Liver (tissue), 9 donors: ENCODE measurements around the gene FARSA. TPM values are rescaled to one million over a fixed set of nuclear protein-coding genes. Genes with fewer than 3 reads are reported as not detected.

ENCODE experiments used
- DNase-seq: peaks from one replicate; pipeline ENCODE4 v3.0.0-alpha.2; 2017; ENCODE audit warnings: low spot score
- H3K27ac ChIP-seq, 2 donors: one replicate each; pipeline ENCODE4 v1.7.0; 2013; ENCODE audit warnings: inconsistent platforms in 2 of 2, low read length in 2 of 2, control low read depth in 1 of 2, low read depth in 1 of 2, mild to moderate bottlenecking in 1 of 2
- H3K27me3 ChIP-seq, 4 donors: one replicate each; pipeline versions ENCODE4 v1.6.1 to v1.7.0; 2013; ENCODE audit warnings: low read length in 3 of 4, inconsistent platforms in 1 of 4, mild to moderate bottlenecking in 1 of 4, moderate library complexity in 1 of 4; ENCODE audit not compliant: control insufficient read depth in 4 of 4, insufficient read depth in 4 of 4
- H3K36me3 ChIP-seq, 4 donors: one replicate each; pipeline versions ENCODE4 v1.6.1 to v1.7.0; 2013; ENCODE audit warnings: low read length in 3 of 4, mild to moderate bottlenecking in 3 of 4, low read depth in 1 of 4, moderate library complexity in 1 of 4; ENCODE audit not compliant: control insufficient read depth in 4 of 4, insufficient read depth in 3 of 4
- H3K4me1 ChIP-seq, 4 donors: one replicate each; pipeline versions ENCODE4 v1.6.1 to v1.7.0; 2013; ENCODE audit warnings: low read length in 3 of 4, mild to moderate bottlenecking in 3 of 4, moderate library complexity in 1 of 4; ENCODE audit not compliant: control insufficient read depth in 4 of 4, insufficient read depth in 4 of 4
- H3K4me3 ChIP-seq, 3 donors: one replicate each; pipeline versions ENCODE4 v1.6.1 to v1.7.0; 2013; ENCODE audit warnings: low read length in 3 of 3, control low read depth in 1 of 3, low read depth in 1 of 3, mild to moderate bottlenecking in 1 of 3
- H3K9ac ChIP-seq, 2 donors: one replicate each; pipeline ENCODE4 v1.7.0; 2013; ENCODE audit warnings: low read length in 2 of 2, mild to moderate bottlenecking in 2 of 2, moderate library complexity in 2 of 2, control low read depth in 1 of 2, low read depth in 1 of 2
- H3K9me3 ChIP-seq, 4 donors: one replicate each; pipeline versions ENCODE4 v1.6.1 to v1.7.0; 2013; ENCODE audit warnings: low read length in 3 of 4; ENCODE audit not compliant: control insufficient read depth in 4 of 4
- CTCF ChIP-seq: fragments of 150-350 bp; IDR thresholded peaks from 2 replicates; pipeline ENCODE4 v1.5.1; 2017; ENCODE audit warnings: improper control_type of control experiment, low read depth, low read length; ENCODE audit not compliant: missing input control
- EGR1 ChIP-seq, 2 donors: IDR thresholded peaks; 2 replicates each; pipeline ENCODE4 v1.6.1; 2016 to 2018; ENCODE audit warnings: antibody characterized with exemption in 2 of 2, low read depth in 2 of 2
- FOXA1 ChIP-seq: IDR thresholded peaks from 2 replicates; pipeline ENCODE4 v1.6.1; 2016; ENCODE audit warnings: antibody characterized with exemption
- FOXA2 ChIP-seq: IDR thresholded peaks from 2 replicates; pipeline ENCODE4 v1.6.1; 2016; ENCODE audit warnings: antibody characterized with exemption
- GABPA ChIP-seq, 2 donors: IDR thresholded peaks in 1 of 2; conservative IDR thresholded peaks in 1 of 2; 2 replicates each; pipeline ENCODE4 v1.6.1; 2016; ENCODE audit warnings: antibody characterized with exemption in 2 of 2, mild to moderate bottlenecking in 1 of 2, moderate library complexity in 1 of 2
- HNF4A ChIP-seq, 2 donors: conservative IDR thresholded peaks; 2 replicates each; pipeline ENCODE4 v1.6.1; 2016; ENCODE audit warnings: antibody characterized with exemption in 2 of 2, mild to moderate bottlenecking in 2 of 2
- HNF4G ChIP-seq: IDR thresholded peaks from 2 replicates; pipeline ENCODE4 v1.6.1; 2016; ENCODE audit warnings: antibody characterized with exemption
- JUND ChIP-seq, 2 donors: IDR thresholded peaks; 2 replicates each; pipeline ENCODE4 v1.6.1; 2016; ENCODE audit warnings: antibody characterized with exemption in 2 of 2
- MAX ChIP-seq: IDR thresholded peaks from 2 replicates; pipeline ENCODE4 v1.6.1; 2016; ENCODE audit warnings: antibody characterized with exemption
- NR2F2 ChIP-seq: IDR thresholded peaks from 2 replicates; pipeline ENCODE4 v1.6.1; 2016; ENCODE audit warnings: antibody characterized with exemption
- RAD21 ChIP-seq, 2 donors: IDR thresholded peaks; 2 replicates each; pipeline ENCODE4 v1.6.1; 2016; ENCODE audit warnings: antibody characterized with exemption in 2 of 2, mild to moderate bottlenecking in 2 of 2
- RXRA ChIP-seq, 2 donors: IDR thresholded peaks; 2 replicates each; pipeline ENCODE4 v1.6.1; 2017 to 2018; ENCODE audit warnings: antibody characterized with exemption in 2 of 2, mild to moderate bottlenecking in 1 of 2
- SP1 ChIP-seq: IDR thresholded peaks from 2 replicates; pipeline ENCODE4 v1.6.1; 2018; ENCODE audit warnings: antibody characterized with exemption, mild to moderate bottlenecking
- TAF1 ChIP-seq: conservative IDR thresholded peaks from 2 replicates; pipeline ENCODE4 v1.6.1; 2016; ENCODE audit warnings: antibody characterized with exemption, mild to moderate bottlenecking
- YY1 ChIP-seq: IDR thresholded peaks from 2 replicates; pipeline ENCODE4 v1.6.1; 2016; ENCODE audit warnings: antibody characterized with exemption, mild to moderate bottlenecking
- WGBS: extraction: QIAGEN DNeasy Blood & Tissue Kit; methylation state at CpG from one replicate; pipeline ENCODE4 v1.1.7; 2013; 5-methylcytosine and 5-hydroxymethylcytosine counted together
- polyA plus RNA-seq, 2 donors: library from polyadenylated mRNA; stranded (reverse) in 1 of 2; unstranded in 1 of 2; fragments of 200-250 nt in 1 of 2; fragments of >200 nt in 1 of 2; fragmentation: Nextera tagmentation in 1 of 2; extraction: Ambion mirVana in 1 of 2; gene quantifications; one replicate each; pipeline versions ENCODE4 v1.2.1 to v1.2.3, GENCODE V29; 2013 to 2015
- total RNA-seq, 2 donors: library from RNA; depleted of rRNA; stranded (reverse); fragments of >200 nt; gene quantifications; one replicate each; pipeline ENCODE4 v1.2.3, GENCODE V29; 2014
- TF ChIP-seq, protein P1 (sequence below): IDR thresholded peaks from 2 replicates; pipeline ENCODE4 v1.6.1; 2016; ENCODE audit warnings: antibody characterized with exemption
- TF ChIP-seq, protein P2 (sequence below): IDR thresholded peaks from 2 replicates; pipeline ENCODE4 v1.6.1; 2016; ENCODE audit warnings: antibody characterized with exemption, mild to moderate bottlenecking
- TF ChIP-seq, protein P3 (sequence below): IDR thresholded peaks from 2 replicates; pipeline ENCODE4 v1.6.1; 2016; ENCODE audit warnings: antibody characterized with exemption
- donor health status: healthy.
- donor health status: healthy.
- donor health status: healthy.
- donor health status: healthy.
- donor health status: healthy.

Gene FARSA
- total and polyA plus RNA-seq, 4 donors, result 29.8 to 50.1 (median 34.3) TPM

DNA sequence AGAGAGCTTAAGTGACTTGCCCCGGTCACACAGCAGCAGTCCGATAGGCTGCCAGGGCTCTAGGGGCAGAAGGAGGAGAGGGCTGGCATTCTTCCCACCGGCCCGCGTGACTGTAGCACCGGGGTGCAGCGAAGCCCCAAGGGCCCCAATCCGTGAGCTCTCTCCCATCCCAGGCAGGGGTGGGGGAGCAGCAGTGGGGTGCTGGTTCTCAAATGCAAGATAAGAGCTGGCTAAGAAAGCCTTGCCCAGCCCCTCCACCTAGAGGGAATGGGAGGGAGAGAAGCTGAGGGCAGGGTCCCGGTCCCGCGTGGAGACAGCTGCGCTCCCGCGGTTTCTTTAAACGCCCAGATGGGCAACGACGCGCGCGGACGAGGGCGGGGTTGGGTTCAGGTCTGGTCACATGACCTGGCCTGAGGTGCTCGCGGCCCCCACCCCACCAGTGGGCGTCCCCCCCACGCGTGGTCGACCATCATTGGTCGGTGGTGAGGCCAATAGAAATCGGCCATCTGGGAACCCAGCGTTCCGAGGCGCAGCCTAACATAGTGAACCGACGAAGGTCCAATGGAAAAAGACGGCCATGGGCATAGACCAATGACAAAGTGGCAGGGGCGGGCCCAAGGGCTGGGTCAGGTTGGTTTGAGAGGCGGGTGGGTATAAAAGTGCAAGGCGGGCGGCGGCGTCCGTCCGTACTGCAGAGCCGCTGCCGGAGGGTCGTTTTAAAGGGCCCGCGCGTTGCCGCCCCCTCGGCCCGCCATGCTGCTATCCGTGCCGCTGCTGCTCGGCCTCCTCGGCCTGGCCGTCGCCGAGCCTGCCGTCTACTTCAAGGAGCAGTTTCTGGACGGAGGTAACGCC lies 4.6 kb upstream of the FARSA start, which contains the start of gene CALR (continued):
- peak; percentile 94 for TF ChIP-seq TAF1
- TF ChIP-seq MAX, result peak; percentile 79
- no peak for TF ChIP-seq NR2F2
- TF ChIP-seq RXRA (IDR thresholded peaks at IDR 0.05), result peak; percentile 52 to 62
- TF ChIP-seq YY1, result peak; percentile 90

DNA sequence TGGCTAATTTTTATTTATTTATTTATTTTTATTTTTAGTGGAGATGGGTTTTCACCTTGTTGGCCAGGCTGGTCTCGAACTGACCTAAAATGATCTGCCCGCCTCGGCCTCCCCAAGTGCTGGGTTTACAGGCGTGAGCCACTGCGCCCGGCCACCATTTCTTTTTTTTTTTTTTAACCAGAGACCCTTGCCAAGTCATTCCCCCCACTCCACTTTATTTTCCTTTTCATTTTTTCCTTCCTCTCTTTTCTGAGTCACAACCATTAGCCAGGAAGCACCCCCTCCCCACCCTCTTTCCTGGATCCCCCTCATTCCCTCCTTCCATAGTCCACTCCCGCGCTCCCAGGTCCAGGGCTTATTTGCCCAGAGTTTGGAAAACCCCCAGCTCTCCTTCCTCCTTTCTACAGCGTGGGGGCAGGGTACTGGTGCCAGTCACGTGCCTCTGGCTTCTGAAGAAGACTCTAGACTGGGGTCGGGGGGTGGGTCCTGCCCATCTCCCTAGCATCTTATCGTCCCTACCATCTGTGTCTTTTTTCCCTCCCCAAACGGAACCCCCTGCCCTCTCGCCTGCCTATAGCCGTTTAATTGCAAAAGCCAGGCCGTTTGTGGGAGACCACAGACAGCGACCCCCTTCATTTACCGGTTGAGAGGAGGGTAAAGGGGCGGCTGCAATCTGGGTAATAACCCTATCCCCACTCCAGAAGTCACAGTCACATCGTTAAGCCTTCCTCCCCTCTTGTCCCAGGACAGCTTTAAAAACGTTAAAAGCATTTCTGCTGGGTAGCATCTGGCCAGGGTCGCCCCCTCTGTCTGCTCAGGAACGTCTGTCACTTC lies 3.8 kb upstream of the FARSA start:
- Histone ChIP-seq H3K9ac (no peak overlapping the region), H3K27me3 (no peaks in the 10 kb centered on the region), H3K27ac (peak overlapping the region in 1 of 2 donors; percentile 48), H3K4me1 (peaks cover 13 to 44% (median 38%) of the 10 kb centered on the region in 4 donors), H3K4me3 (peak overlapping the region; percentile 47 to 68 (median 48)), H3K36me3 (peaks cover 13 to 24% (median 20%) of the 10 kb centered on the region in 4 donors), H3K9me3 (no peaks in the 10 kb centered on the region)
- no peak for DNase-seq
- TF ChIP-seq HNF4A (conservative IDR thresholded peaks at IDR 0.05) (peak in 1 of 2 donors; percentile 41), NR2F2 (no peak), MAX (no peak)
- 22% methylated on average over 23 of the region's 23 CpGs for WGBS

DNA sequence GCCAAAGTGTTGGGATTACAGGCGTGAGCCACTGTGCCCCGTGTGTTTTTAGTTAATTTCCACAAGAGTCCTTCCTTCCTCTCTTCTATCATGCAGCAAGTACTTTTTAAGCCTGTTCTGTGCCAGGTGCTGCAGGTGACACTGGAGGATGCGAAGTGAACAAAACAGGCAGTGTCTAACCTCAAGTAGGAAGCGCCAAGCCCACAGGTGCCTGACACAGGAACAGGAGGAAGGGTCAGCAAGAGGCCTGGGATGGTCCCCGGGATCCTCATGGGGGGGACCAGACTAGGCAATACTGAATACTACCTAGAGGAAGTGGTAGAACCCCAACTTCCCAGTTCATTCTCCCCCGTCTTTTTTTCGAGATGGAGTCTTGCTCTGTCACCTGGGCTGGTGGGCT lies 3.1 kb upstream of the FARSA start:
- Histone ChIP-seq H3K4me1 (peaks cover 13 to 49% (median 38%) of the 10 kb centered on the region in 4 donors), H3K4me3 (no peak overlapping the region), H3K27ac (no peak overlapping the region), H3K9me3 (no peaks in the 10 kb centered on the region), H3K36me3 (peaks cover 13 to 20% (median 16%) of the 10 kb centered on the region in 4 donors), H3K27me3 (no peaks in the 10 kb centered on the region), H3K9ac (no peak overlapping the region)
- TF ChIP-seq TAF1 (no peak), FOXA1 (no peak), NR2F2 (no peak), HNF4G (no peak), RAD21 (IDR thresholded peaks at IDR 0.05) (no peak), FOXA2 (no peak), HNF4A (conservative IDR thresholded peaks at IDR 0.05) (no peak), MAX (no peak), YY1 (no peak), CTCF (no peak), GABPA (IDR thresholded peaks at IDR 0.05 in 1 of 2, conservative IDR thresholded peaks at IDR 0.05 in 1 of 2) (no peak), EGR1 (IDR thresholded peaks at IDR 0.05; ENCODE audit: low read depth in 2 of 2) (no peak), RXRA (IDR thresholded peaks at IDR 0.05) (no peak), JUND (IDR thresholded peaks at IDR 0.05) (no peak), SP1 (no peak)
- TF ChIP-seq, protein P1, sequence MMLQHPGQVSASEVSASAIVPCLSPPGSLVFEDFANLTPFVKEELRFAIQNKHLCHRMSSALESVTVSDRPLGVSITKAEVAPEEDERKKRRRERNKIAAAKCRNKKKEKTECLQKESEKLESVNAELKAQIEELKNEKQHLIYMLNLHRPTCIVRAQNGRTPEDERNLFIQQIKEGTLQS, result no peak
- TF ChIP-seq, protein P2, sequence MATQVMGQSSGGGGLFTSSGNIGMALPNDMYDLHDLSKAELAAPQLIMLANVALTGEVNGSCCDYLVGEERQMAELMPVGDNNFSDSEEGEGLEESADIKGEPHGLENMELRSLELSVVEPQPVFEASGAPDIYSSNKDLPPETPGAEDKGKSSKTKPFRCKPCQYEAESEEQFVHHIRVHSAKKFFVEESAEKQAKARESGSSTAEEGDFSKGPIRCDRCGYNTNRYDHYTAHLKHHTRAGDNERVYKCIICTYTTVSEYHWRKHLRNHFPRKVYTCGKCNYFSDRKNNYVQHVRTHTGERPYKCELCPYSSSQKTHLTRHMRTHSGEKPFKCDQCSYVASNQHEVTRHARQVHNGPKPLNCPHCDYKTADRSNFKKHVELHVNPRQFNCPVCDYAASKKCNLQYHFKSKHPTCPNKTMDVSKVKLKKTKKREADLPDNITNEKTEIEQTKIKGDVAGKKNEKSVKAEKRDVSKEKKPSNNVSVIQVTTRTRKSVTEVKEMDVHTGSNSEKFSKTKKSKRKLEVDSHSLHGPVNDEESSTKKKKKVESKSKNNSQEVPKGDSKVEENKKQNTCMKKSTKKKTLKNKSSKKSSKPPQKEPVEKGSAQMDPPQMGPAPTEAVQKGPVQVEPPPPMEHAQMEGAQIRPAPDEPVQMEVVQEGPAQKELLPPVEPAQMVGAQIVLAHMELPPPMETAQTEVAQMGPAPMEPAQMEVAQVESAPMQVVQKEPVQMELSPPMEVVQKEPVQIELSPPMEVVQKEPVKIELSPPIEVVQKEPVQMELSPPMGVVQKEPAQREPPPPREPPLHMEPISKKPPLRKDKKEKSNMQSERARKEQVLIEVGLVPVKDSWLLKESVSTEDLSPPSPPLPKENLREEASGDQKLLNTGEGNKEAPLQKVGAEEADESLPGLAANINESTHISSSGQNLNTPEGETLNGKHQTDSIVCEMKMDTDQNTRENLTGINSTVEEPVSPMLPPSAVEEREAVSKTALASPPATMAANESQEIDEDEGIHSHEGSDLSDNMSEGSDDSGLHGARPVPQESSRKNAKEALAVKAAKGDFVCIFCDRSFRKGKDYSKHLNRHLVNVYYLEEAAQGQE, result no peak
- TF ChIP-seq, protein P3, sequence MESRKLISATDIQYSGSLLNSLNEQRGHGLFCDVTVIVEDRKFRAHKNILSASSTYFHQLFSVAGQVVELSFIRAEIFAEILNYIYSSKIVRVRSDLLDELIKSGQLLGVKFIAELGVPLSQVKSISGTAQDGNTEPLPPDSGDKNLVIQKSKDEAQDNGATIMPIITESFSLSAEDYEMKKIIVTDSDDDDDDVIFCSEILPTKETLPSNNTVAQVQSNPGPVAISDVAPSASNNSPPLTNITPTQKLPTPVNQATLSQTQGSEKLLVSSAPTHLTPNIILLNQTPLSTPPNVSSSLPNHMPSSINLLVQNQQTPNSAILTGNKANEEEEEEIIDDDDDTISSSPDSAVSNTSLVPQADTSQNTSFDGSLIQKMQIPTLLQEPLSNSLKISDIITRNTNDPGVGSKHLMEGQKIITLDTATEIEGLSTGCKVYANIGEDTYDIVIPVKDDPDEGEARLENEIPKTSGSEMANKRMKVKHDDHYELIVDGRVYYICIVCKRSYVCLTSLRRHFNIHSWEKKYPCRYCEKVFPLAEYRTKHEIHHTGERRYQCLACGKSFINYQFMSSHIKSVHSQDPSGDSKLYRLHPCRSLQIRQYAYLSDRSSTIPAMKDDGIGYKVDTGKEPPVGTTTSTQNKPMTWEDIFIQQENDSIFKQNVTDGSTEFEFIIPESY, result no peak
- DNase-seq, result no peak
- 79% methylated on average over 7 of the region's 7 CpGs for WGBS
